GOT3 (cell line): ENCODE measurements around the gene ECD.

Source experiments
- DNase-seq: peaks from one replicate; lab custom pipeline; 2025; ENCODE audit warnings: mixed read lengths; lab: John Stamatoyannopoulos, UW

ECD gene

DNA sequence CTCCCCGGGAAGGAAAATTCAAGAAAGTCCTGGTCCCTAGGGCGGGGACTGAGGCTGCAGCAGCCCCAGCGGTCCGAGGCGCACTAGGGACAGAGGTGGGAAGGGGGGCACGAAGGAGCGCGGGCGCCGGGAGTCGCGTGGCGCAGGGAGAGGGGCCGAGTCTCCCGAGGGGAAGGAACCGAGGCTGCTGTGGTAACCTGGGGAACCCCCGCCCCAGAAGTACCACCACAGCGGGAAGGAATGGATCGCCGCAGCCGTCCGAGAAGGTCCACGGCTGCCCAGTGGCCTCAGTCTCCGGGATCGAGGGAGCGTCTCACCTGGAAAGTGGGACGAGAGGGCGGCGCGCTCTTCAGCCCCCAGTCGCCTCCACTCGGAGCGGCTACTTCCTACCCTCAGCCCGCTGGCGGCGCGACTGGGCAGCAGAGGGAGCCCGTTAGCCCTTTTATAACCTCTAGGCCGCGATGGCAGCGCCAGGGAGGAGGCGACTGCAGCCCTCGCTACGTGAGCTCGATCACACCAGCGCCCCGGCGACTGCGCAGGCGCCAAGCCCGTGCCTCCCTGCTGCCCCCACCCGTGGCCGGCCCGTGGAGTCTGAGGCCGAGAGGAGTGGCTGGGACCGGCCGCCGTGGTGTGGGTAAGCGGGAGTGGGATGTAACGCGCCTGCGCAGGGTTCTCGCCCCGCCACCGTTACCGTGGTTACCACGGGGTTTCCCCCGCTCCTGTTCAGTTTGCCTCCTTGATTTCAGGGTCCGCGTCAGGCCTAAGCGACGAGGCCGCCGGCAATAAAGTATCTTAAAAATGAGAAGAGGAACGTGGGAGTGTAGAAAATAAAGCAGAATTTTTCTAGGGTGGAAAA is 71.1 kb downstream of the ECD start, which contains the start of gene P4HA1:
Gene P4HA1 (minus strand): TSS at position 418 of the 856 bp plus-strand sequence. CDS start 21,983 bp downstream, outside the sequence.
- peak; percentile 92 for DNase-seq

DNA sequence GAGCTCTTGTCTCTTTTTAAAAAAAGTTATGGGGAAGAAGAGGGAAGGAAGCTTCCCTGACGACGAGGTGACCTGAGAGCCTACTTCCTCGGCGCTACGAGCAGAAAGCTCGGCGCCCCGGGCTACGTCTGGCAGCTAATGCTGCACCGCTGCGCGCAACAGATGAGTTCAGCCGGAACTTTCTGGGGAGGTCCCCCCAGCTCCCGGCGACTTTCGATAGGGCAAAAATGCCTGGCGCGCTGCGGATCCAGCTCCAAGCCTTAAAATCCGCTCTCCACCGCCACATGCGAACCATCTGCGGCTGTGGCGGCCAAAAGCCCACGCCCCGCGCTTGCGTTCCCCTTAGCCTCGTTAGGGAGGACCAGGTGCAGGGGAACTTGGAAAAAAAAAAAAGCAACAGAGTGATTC is 71.8 kb downstream of the ECD start:
- peak; percentile 22 for DNase-seq

DNA sequence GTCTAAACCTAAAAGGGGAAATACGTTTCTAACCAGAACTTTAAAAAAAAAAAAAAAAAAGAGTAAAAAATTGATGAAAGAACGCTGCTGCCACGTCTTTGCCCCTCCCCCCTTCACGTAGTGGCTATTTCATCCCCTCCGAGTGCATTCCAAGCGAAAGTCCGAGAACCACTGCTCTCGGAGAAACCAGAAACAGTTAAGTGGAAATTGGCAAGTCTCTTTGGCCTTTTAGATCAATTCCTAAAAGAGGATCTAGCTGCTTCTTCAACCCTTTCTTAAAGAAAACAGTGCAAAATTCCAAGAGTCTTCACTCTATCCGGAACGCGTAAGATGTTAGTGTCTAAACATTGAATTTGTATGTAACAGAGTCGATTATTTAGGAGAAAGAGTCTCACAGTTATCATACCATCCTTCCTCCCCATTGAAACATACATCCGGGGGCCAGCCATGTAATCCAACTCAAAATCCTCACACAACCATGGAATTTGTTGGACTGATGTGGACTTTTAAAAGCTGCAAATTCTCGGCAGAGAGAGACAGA is 72.3 kb downstream of the ECD start:
- DNase-seq = no peak

DNA sequence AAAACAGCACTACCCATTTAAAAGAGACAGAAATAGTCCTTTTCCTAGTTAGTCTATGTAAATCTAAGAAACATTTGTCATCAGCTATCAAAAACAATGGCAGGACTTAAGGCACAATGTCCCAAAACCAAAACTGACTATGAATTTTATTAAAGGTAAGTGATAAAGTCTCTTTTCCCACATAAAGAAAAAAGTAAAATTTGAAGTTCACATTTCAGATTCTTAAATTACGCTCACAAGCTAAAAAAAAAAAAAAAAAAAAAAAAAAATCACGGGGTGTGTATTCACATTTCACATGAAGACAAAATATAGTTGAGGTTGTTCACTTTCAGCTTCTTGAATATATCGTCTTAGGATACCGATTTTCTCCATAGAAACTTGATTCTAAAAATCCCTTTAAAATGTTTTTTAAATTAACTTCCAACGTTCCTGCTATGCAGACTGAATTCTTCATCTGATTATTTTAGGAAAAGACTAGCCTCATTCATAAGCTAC is 72.8 kb downstream of the ECD start:
- DNase-seq = no peak

DNA sequence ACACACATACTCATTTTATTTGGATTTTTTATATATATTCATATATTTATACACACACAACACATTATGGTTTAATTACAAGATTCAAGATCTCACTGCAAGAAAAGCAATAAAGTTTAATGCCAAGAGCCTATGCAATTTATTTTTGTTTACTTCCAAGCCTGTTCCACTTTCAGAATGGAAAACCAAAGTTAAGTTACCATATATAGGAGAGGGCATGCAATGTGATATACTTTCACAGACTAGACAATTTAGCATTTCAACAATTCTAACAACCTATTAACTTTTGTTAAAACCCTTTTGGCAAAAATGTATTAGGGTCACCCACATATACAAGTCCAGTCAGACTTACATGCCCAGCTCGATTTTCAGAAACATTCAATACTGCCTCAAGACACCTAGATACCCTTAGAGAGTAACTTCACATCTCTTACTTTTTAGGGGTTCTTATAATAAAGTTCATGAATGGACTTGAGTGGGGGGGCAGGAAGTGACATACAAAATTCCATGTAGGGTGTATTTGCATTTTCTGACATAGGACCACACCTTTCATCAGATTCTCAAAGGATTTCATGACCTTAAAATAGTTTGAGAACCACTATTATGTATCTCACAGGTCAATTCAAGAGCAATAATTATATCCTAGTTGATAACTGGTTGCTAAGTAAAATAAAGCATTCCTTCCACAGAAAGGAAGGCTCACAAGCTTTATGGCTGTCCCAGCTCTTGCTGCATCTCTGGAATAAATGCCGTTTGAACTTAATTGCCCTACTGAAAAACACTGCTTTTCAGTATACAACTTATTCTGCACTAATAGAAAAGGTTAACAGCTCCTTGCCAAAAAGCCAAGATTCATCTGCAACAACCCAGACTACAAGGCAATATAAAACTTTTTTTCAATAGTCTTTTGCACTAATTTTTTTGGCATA is 73.6 kb downstream of the ECD start:
- no peak for DNase-seq

DNA sequence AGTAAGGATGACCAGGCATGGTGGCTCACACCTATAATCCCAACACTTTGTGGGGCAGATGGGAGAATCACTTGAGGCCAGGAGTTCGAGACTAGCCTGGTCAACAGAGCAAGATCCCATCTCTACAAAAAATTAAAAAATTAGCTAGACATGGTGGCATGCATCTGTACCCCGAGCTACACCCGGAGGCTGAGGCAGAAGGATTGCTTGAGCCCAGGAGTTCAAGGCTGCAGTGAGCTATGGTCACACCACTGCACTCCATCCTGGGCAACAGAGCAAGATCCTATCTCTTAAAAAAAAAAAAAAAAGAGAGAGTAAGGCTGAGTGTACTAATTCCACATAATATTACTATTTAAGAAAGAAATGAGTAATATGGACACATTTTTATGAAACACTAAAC is 75.0 kb downstream of the ECD start:
- no peak for DNase-seq

DNA sequence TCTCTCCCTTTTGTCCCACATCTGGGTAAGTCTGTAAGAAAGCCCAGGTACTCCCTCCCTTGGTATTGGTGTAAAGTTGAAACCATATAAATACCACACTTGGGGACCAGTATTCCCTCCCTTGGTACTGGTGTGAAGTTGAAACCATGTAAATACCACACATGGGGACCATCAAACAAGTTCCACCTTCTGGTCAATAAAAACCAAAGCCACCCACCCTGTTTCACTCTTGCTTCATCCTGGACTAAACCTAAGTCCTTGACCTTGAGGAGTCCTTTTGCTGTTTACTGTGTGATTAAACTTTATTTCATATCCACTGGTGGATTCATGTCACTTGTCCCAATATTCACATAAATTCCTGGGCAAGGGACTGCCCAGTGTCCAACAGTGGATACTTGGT is 79.5 kb downstream of the ECD start:
- DNase-seq = no peak

DNA sequence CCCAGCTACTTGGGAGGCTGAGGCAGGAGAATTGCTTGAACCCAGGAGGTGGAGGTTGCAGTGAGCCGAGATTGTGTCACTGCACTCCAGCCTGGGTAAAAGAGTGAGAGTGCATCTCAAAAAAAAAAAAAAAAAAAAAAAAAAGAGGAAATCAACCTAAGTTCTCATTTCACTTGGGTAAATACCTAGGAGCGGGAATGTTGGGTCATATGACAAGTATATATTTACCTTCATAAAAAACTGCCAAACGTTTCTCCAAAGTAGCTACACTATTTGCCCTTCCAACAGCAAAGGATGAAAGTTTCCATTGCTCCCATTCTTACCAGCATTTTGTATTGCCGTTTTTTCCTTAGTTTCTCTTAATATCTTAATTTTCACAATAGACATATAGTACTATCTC is 81.0 kb downstream of the ECD start:
- DNase-seq = no peak

DNA sequence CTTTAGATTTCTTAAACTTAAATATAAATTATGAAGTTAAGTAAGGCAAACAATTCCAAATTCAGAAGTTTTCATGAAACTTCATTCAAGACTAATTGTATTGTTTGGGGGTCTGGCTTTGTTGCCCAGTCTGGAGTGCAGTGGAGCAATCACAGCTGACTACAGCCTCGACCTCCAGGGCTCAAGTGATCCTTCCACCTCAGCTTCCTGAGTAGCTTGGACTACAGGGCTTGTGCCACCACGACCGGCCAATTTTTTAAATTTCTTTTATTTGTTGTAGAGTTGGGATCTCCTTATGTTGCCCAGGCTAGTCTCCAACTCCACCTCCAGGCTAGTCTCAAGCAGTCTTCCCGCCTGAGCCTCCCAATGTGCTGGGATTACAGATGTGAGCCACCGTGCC is 83.6 kb downstream of the ECD start:
- no peak for DNase-seq
